HG02571 (cell line): ENCODE measurements around the gene IPO9.

ENCODE experiments used
- ATAC-seq: cut with Tn5 transposase; IDR thresholded peaks from one replicate; pipeline ENCODE4 v1.9.1; 2021; ENCODE audit warnings: mild to moderate bottlenecking, moderate library complexity; ENCODE audit not compliant: unreplicated experiment

Gene IPO9

DNA sequence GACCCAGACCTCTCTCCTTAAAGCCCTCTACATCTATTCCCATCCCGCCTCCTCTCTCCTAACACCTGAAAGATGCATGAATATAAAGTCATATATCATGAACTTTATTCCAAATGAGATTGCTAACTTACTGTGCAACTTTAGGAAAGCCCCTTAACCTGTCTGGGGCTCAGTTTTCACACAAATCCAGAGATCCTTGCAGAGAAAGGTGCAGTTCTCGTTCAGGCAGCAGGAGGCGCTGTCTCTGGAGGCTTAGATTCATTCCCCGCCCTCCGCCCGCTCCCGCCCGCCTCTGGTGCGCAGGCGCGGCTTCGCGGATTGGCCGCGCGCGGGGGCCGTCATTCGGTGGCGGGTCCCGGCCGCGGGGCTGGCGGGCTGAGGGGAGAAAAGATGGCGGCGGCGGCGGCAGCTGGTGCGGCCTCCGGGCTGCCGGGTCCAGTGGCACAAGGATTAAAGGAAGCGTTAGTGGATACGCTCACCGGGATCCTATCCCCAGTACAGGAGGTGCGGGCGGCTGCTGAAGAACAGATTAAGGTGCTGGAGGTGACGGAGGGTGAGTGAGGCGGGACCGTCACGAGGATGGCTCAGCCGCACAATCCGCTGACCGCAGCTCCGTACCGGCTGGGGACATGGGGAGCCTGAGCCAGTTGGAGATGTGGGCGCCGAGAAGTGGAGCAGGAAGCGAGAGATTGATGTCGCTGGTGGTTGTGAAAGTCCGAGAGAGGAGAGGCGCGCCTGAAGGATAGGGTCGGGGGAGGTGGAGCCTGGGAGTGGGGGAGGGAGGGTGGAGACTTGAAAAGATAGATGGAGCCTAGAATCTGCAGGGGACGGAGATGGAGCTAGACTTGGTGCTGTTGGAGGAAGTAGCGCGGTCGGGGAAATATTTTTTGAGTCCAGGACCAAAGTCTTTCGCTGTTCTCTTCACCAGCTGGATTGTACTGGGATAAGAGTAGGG, at the start of gene IPO9:
Gene IPO9 (plus strand): TSS at position 338 of the 955 bp plus-strand sequence. CDS start 53 bp downstream, at position 391.
- peak; percentile 90 for ATAC-seq

DNA sequence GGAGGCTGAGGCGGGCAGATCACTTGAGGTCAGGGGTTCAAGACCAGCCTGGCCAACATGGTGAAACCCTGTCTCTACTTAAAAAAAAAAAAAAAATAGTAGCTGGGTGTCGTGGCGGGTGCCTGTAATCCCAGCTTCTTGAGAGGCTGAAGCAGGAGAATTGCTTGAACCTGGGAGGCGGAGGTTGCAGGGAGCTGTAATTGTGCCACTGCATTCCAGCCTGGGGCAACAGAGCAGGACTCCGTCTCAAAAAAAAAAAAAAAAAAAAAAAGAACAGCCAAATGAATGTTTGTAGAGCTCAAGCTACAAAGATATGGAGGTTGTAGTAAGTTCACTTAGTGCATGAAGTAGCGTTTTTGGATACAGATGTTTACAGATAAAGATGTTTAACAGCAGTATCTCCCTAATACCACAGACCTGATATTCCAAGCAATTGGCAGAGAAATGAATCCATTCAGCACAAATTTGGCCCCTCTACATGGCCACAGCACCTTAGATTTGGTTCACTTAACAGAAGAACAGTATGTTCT, 49.5 kb upstream of the IPO9 start:
- ATAC-seq = no peak

DNA sequence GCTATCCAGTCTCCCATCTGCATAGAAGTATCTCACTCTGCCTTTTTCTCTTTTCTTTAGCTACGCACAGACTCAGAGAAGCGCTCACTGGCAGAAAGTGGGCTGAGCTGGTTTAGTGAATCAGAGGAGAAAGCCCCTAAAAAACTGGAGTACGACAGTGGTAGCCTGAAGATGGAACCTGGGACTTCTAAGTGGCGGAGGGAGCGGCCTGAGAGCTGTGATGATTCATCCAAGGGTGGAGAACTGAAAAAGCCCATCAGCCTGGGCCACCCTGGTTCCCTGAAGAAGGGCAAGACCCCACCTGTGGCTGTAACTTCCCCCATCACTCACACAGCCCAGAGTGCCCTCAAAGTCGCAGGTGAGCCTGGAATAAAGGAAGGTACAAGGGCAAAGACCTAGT, 48.0 kb upstream of the IPO9 start:
- ATAC-seq = no peak

DNA sequence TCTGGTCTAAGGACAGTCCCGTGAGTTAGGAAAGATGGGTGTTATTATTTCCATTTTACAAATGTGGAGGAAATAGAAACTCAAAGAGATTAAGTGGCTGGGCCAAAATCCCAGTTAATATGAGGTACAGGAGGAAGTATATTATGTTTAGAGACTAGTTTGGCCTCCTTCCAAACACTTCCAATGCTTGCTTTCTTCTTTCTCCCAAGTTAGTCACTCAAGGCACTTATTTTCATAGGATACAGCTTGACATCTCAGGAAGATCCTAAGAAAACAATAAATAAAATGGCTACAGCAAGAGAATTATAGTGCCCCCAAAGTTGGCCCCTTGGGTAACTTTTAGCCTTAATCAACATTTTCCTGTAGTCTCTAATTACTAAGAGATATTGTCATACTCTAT, 47.5 kb upstream of the IPO9 start:
- ATAC-seq = no peak

DNA sequence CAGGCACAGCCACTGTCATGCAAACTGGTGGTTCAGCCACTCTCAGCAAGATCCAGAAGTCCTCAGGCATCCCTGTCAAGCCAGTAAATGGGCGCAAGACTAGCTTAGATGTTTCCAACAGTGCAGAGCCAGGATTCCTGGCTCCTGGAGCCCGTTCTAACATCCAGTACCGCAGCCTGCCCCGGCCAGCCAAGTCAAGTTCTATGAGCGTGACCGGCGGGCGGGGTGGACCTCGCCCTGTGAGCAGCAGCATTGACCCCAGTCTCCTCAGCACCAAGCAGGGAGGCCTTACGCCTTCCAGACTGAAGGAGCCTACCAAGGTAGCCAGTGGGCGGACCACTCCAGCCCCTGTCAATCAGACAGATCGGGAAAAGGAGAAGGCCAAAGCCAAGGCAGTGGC, 46.6 kb upstream of the IPO9 start:
- no peak for ATAC-seq

DNA sequence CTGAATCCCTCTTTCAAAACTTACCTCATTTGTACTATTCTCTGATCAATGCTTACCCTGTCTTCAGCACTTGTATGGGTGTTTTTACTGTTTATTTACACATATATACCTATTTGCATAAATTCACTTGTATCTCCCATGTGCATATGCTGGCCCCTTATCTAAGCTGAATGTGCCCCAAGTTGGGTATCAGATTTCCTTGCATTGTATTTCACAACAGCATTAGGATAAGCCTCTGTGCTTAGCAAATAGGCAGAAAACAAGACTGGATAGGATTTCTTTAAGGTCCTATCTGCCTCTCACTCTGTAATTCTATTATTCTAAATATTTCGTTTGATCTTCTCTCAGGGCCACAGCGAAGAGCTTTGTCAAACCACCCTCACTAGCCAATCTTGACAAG, 45.9 kb upstream of the IPO9 start:
- no peak for ATAC-seq

DNA sequence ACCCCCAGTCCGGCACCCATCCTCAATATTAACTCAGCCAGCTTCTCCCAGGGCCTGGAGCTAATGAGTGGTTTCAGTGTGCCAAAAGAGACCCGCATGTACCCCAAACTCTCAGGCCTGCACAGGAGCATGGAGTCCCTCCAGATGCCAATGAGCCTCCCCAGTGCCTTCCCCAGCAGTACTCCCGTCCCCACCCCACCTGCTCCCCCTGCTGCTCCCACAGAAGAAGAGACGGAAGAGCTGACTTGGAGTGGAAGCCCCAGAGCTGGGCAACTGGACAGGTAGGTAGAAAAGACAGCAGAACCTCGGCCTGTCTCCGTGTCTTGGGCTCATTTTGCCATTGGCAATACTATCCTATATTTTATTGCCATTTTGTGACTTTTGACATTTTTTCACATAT, 45.4 kb upstream of the IPO9 start:
- ATAC-seq = no peak

DNA sequence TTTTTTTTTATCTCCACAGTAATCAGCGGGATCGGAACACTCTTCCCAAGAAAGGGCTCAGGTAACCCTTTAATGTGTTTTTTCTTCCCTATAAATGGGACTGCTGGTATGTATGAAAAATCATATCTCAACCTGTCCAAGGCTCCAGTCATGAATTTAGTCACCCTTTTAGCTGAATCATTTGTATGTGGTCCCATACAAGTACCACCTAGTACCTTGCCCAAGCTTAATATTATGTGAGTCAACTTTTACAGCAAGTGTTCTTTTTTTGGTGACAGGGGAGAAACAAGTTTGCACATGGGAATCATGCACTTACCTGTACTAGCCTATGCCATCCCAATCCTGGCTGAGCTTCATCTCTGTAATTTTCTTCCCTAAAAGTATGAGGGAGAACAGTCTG, 43.7 kb upstream of the IPO9 start:
- ATAC-seq = no peak

DNA sequence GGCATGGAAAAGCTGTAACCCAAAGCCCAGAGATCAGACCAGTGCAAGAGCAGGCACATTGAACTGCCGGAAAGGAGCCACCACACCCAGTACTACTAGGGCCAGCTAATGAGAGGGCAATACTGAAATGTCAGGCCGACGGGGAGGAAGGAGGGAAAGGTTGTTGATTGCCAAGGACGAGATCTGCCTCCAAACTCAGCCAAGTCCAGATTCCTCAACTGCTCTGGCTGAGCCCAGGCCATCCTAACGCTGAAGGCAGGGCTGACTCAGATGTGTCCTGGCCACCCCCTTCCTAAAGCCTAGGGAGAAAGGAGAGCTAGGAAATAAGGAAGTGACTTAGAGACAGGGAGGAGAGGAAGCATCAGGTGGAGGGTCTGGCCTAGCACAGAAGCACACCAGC, 42.1 kb upstream of the IPO9 start:
- ATAC-seq = no peak

DNA sequence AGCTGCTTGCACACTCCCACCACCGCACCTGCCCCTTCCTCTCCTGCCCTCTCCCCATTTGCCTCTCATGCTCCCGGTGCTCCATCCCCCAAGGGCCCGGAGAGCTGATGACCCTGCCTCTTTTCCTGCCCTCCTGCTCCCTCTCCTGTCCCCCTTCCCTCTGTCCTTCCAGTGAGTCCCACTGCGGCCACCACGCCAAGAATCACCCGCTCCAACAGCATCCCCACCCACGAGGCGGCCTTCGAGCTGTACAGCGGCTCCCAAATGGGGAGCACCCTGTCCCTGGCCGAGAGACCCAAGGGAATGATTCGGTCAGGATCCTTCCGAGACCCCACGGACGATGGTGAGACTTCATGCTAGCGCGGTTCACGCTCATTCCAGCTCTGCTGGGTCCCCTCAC, 40.7 kb upstream of the IPO9 start:
- no peak for ATAC-seq

DNA sequence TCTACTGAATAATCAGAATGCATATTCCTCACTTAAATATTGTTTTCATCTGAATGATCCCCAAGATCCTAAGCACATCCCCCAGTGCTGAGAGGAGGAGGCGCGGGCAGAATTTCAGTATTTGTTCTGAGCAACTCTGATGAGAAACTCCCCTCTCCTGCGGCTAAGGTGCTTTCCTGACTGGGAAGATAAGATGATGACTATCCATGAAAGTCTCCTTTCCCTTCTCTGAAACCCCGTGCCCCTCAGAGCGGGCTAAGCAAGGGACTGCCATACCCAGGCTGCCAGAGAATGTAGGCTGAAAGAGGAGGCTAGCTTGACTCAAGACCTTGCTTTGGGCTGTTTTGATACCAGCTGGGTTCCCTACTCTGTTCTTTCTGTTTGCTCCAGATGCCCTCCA, 39.7 kb upstream of the IPO9 start:
- no peak for ATAC-seq

DNA sequence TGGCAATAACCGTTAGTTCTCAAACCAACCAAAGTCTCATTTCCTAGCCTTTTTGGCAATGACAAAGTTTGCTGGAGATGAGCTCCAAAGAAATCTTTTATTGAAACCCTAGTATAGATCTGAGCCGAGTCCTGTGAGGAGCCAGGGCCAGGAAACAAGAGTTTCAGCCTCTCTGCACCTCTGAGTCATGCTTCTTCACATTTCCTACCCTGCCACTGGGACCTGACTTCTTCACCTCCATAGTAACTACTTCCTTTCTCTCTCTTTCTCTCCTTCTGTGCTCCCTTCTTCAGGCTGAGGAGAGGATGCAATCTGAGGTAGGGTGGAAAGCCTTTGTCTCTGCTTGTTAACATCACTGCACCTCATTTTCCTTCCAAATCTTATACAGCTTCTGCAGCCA, 38.7 kb upstream of the IPO9 start:
- ATAC-seq = no peak

DNA sequence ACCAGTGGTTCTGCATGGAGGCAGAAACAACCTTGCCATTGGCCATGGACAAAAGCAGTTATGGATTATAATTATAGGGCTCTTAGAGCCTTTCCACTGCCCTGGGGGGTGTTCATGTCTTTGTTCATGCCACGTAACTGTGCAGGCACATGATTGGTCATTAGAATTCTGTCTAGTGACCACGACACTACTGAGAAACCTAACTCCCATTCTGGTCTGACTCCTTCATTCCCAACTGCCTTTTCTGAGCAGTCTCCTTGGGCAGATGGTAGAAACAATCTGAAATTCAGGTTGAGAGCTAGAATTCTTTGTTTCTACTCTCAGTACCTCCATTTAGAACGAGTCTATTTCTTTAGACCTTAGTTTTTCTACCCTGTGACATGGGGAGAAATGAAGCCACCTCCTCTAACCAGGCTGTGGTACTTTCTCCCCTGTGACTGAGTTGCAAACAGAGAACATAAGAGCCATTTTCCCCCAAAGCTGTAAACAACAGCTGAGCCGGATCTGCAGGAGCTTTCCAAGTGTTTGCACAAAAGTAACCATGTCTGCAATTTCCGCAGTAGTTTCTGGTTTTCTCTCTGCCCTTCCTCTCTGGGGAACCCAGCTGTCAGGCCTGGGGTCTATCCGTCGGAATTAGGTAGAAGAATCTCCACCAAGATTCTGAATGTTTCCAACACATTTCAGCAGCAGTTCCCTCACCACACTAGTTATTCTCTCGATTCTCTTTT, 37.7 kb upstream of the IPO9 start:
- ATAC-seq = no peak

DNA sequence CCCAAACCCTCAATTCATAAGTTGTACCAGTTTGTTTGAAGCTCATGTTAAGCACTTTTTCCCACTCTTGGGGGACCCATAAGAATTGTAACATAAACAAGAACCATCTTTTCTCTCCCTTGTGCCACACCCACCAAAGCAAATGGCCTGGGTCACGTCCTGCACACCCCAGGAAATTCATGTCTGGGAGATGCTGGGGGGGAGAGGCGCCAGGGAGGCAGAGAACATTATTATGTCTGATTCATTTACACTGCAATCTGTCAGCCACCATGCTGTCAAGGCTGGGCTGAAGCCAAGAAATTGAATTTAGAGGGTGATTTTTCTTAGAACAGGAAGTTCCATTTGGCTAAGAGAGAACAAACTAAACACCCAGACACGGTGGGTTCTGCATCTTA, 37.2 kb upstream of the IPO9 start:
- no peak for ATAC-seq

DNA sequence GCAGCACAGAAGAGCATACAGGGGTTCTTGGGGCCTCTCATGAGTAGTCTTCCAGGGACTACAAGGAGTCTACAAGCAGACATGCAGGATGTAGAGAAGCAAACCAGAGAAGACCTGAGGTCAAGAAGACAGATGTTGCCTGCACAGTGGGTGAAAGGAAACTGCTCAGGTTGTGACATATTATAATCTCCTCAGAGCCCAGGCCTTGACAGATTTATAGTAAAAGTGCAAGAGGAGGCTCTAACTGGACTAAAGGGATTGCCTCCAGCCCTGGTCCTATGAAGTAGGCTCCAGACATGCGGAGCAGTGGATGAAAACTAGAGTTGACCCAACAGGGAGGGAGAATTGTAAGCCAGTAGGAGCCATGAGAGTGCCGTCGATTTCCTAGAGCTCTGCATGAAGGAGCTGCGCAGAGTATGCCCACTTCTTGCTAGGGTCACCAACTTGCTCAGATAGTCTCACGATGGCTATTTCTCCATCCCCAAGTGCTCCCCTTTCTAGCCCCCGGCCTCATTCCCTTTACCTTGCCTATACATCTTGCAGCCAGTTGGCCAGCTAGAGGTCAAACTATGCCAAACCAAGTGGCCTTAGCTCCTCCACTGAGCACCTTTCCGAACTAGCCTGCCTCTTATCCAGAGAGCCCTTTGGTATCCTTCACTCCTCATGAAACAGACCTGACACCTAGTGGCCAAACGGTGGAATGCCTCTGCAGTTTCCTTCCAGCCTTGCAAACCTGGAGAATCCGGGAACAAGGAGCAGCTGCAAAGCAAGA, 36.2 kb upstream of the IPO9 start:
- no peak for ATAC-seq

DNA sequence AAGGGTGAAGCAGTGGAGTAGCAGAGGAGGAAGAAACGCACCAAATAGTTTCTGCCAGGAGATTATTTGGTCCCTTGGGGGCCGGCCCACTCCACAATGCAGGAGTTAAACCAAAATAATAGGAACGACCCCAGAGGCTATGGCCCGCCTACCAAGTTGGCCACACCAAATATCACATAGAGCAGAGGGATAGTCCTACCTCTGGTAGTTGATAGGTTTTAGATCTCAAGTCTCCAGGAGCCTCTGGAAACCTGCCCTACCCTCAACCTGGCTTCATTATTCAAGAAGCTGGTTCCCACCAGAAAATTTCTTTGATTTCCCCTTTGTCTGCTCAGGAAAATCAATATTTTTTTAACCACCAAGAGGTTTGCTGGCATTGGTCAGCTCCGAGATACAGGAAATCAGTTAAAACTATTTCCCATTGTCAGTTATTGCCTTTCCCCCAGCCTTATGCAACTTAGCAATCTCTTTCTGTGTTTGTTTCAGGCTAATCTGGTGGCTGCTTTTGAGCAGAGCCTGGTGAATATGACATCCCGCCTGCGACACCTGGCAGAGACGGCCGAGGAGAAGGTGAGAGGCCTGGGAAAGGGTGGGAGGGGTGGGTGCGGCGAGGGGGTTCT, 35.5 kb upstream of the IPO9 start:
- no peak for ATAC-seq

DNA sequence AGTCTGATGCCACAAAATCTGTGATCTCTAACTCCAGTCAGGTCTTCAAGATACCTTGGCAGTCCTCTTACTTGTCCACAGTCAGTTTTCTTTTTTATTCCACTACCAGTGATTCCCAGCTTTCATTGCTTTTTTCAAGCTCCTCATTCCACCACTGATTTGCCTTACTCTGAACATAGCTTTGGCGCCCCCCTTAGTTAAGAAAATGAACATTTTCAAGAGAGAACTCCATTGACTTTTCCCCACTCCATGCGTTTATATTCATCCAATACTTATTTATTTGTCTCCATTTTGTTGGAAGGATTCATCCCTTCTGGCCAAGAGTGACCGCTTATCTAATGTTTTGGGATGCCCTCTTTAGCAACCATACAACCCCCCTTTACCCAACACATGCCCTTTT, 33.9 kb upstream of the IPO9 start:
- ATAC-seq = no peak

DNA sequence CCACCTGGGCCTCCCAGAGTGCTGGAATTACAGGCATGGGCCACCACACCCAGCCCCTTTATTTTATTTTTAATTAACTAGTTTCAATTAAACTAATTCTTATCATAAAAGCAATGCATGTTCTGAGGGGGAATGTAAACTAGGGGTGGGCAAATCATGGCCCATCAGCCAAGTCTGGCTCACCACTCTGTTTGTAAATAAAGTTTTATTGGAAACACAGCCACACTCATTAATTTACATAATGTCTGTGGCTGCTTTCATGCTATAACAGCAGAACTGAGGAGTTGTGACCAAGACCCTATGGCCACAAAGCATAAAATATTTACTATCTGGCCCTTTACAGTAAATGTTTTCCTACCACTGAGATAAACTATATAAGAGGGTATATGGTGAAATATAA, 28.7 kb upstream of the IPO9 start:
- no peak for ATAC-seq

DNA sequence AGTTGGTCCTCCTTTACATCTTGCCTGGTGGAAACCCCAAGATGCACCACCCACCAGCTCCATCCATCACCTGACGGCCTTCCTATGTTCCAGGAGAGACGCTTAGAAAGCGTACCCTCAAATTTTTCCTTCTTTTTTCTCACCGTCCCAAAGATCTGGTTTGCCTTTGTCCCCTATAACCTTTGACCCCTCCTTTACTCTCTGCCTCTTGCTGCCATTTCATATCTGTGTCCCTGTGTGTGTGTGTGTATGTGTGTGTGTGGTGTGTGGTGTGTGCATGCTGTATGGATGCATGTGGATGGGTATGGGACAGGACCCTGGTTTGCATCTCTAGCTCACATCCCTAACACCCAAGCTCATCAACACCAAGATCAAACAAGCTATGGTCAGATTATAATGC, 22.2 kb upstream of the IPO9 start:
- no peak for ATAC-seq

DNA sequence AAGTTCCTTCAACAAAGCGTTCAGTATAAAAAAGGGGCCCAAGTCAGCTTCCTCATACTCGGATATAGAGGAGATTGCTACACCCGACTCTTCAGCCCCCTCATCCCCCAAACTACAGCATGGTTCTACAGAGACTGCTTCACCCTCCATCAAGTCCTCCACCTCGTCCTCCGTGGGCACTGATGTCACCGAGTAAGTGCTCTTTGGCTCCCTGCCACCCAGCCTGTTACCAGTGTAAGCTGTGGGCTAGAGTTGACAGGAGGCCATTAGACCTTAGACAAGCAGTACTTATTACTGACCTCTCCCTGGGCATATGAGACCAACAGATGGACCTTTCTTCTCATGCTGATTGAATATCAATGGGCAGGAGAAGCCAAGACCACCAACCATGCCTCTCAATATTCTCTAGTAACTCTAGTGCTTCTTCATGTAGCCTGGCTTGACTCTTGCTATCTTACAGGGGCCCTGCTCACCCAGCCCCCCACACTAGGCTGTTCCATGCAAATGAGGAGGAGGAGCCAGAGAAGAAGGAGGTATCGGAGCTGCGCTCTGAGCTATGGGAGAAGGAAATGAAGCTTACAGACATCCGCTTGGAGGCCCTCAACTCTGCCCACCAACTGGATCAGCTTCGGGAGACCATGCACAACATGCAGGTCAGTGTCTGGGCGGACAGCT, 20.9 kb upstream of the IPO9 start:
- ATAC-seq = no peak
